Chondrocyte (in vitro differentiated cells): ENCODE data around the gene MKRN2. TPM values are rescaled to one million over a fixed set of nuclear protein-coding genes. Genes with fewer than 3 reads are reported as not detected.

Experiments used
- DNase-seq: peaks from one replicate; pipeline ENCODE4 v3.0.0; 2021; ENCODE audit warnings: mixed read lengths, low spot score
- H3K27ac Mint-ChIP-seq: one replicate; pipeline ENCODE4 v1.8.0; 2021; ENCODE audit warnings: mild to moderate bottlenecking, moderate library complexity, mixed read lengths; ENCODE audit not compliant: unreplicated experiment
- H3K27me3 Mint-ChIP-seq: 2 replicates; pipeline ENCODE4 v1.8.0; 2021; ENCODE audit warnings: low read depth, mixed read lengths
- H3K36me3 Mint-ChIP-seq: 2 replicates; pipeline ENCODE4 v1.8.0; 2021; ENCODE audit warnings: low read depth, mixed read lengths
- H3K4me1 Mint-ChIP-seq: 2 replicates; pipeline ENCODE4 v1.8.0; 2021; ENCODE audit warnings: low read depth, mild to moderate bottlenecking, mixed read lengths
- H3K4me3 Mint-ChIP-seq: one replicate; pipeline ENCODE4 v1.8.0; 2021; ENCODE audit warnings: mild to moderate bottlenecking, moderate library complexity, mixed read lengths; ENCODE audit not compliant: unreplicated experiment
- H3K9me3 Mint-ChIP-seq: 2 replicates; pipeline ENCODE4 v1.8.0; 2021; ENCODE audit warnings: low read depth, mixed read lengths
- CTCF ChIP-seq: fragments of 200-600 bp; sonication (generic); IDR thresholded peaks from 2 replicates; pipeline ENCODE4 v1.5.0; 2021; ENCODE audit warnings: antibody characterized with exemption, mild to moderate bottlenecking, moderate library complexity
- total RNA-seq: library from RNA; stranded (reverse); gene quantifications from 3 replicates; pipeline ENCODE4 v1.2.1, GENCODE V29; 2021

Gene MKRN2
- total RNA-seq, 1 donor from 2014 or later, result 36.2 TPM

DNA sequence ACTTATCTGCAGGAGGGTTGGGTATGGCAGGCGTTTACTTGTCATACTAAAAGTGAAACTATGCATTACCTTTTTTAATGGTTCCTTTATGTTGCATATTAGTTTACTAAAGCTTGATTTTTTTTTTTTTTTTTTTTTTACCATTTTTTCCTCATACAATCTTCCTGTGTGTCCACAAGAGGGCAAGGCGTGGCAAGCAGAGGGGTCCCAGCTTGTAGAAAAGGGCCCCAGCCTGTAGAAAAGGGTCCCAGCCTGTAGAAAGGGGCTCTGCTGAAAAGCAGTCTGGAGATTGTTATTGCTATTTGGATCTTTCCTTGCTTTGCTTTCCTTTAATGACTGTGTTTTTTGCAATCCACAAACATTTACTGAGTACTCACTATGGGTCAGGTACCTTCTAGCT, 21.9 kb downstream of the MKRN2 start:
- Mint-ChIP-seq H3K27ac (no peak overlapping the region), H3K4me3 (no peak overlapping the region), H3K27me3 (no peaks in the 10 kb centered on the region), H3K9me3 (no peaks in the 10 kb centered on the region), H3K4me1 (peaks cover 9% of the 10 kb centered on the region), H3K36me3 (peaks cover 39% of the 10 kb centered on the region)
- no peak for DNase-seq
- peak; percentile 63 for TF ChIP-seq CTCF

- no peak for TF ChIP-seq CTCF
- peaks cover 9% of the 10 kb centered on the region for H3K4me1 Mint-ChIP-seq
- H3K9me3 Mint-ChIP-seq, result no peaks in the 10 kb centered on the region
- H3K27ac Mint-ChIP-seq, result peak overlapping the region; percentile 75
- H3K36me3 Mint-ChIP-seq, result peaks cover 39% of the 10 kb centered on the region
- no peak overlapping the region for H3K4me3 Mint-ChIP-seq
- no peak for DNase-seq
- no peaks in the 10 kb centered on the region for H3K27me3 Mint-ChIP-seq
These were observed 22.6 kb downstream of the MKRN2 start for GRCh38 chr3:12579456-12579855.

DNA sequence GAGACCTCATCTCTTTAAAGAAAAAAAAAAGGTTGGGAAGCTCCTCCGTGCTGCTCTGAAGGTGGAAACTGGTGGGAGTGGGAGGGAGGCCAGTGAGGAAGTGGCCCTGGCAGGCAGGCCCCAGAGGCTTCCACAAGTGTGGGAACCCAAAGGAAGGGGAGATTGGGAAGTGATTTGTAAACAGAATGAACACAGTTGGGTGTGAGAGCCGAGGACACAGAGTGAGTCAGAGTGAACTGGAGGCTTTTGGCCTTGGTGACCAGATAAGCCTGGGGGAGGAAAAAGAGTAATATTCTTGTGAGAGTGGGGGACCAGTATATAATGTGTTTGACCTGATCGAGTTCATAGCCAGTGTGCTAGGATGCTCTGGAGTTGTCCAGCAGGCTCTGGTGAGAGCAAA, 23.0 kb downstream of the MKRN2 start:
- Mint-ChIP-seq H3K27me3 (no peaks in the 10 kb centered on the region), H3K4me1 (peaks cover 9% of the 10 kb centered on the region), H3K9me3 (no peaks in the 10 kb centered on the region), H3K27ac (peak overlapping the region; percentile 75), H3K36me3 (peaks cover 40% of the 10 kb centered on the region), H3K4me3 (no peak overlapping the region)
- no peak for TF ChIP-seq CTCF
- no peak for DNase-seq

GRCh38 chr3:12582730-12583129, 25.8 kb downstream of the MKRN2 start:
- peaks cover 26% of the 10 kb centered on the region for H3K36me3 Mint-ChIP-seq
- H3K27ac Mint-ChIP-seq, result no peak overlapping the region
- H3K27me3 Mint-ChIP-seq, result no peaks in the 10 kb centered on the region
- no peaks in the 10 kb centered on the region for H3K9me3 Mint-ChIP-seq
- no peak for DNase-seq
- peaks cover 4% of the 10 kb centered on the region for H3K4me1 Mint-ChIP-seq
- H3K4me3 Mint-ChIP-seq, result no peak overlapping the region
- no peak for TF ChIP-seq CTCF

DNA sequence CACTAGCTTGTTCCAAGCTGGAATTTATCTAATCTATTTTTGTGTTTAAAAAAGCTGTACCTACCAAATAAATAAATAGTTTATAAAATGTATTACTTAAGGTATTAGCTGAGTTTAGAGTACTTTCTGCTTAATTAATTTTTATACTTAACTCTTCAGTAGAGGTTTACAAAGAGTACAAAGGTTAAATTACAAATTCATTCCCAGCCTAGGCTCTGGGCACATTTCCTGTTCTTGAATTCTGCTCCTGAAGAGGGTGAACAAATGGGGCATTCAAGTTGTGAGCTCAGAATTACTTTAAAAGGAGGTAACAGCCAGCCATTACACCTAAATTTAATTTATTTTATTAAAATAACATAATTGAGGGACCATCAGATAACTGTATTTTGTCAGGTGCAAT, 26.4 kb downstream of the MKRN2 start:
- Mint-ChIP-seq H3K27me3 (no peaks in the 10 kb centered on the region), H3K4me3 (no peak overlapping the region), H3K4me1 (peaks cover 8% of the 10 kb centered on the region), H3K9me3 (no peaks in the 10 kb centered on the region), H3K36me3 (peaks cover 26% of the 10 kb centered on the region), H3K27ac (no peak overlapping the region)
- DNase-seq, result no peak
- no peak for TF ChIP-seq CTCF
